ENCODE data around the gene PPM1L.

PPM1L gene

GRCh38 chr3:161117646-161118045, 361.6 kb downstream of the PPM1L start:
- no peak for TF ChIP-seq CTCF (IDR thresholded peaks at IDR 0.05; ENCODE audit: insufficient read depth, missing control alignments)
- FAIRE-seq (no peak), DNase-seq (ENCODE audit: insufficient read length, low spot score) (no peak)

- DNase-seq (ENCODE audit: insufficient read length, low spot score) (no peak), FAIRE-seq (no peak)
- no peak for TF ChIP-seq CTCF (IDR thresholded peaks at IDR 0.05; ENCODE audit: insufficient read depth, missing control alignments)
These were observed 370.5 kb downstream of the PPM1L start for GRCh38 chr3:161126495-161126894.
